Measurements from ENCODE around the gene JUN.

JUN gene

DNA sequence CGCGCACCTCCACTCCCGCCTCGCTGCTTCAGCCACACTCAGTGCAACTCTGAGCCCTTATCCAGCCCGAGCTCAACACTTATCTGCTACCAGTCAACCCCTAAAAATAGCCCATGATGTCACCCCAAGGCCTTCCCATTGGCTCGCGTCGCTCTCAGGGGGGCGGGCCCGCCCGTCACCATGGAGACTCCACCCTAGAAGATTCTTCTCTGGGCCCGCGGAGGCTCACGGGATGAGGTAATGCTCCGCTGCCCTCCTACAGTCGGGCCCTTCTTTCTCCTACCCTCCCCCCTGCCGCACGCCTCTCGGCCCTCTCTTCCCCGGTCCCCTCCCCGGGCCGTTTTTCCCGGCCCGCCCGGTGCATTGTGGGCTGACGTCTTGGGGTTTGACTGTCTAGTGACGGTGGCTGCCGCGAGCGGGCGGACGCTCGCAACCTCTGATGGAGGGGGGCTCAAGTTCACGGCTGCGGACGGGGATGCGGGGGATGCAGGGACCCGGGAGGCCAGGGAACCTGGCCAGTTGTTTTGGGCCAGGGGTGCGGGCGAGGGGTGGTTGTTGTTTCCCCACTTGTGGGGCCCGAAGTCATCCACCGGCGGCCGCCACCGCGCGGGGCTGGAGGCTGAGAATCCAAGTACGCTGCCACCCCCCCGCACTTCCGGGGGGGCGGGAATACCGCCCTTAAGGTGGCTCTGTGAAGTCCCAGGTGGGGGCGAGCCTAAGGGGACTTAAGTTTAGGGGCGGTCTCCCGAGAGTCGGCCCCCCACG lies at the start of gene JUN:
Gene JUN (minus strand): TSS at position 55 of the 765 bp plus-strand sequence. CDS start 977 bp downstream, outside the sequence.
- H3K27ac ChIP-seq = peak within 1 kb of the TSS; percentile 96

DNA sequence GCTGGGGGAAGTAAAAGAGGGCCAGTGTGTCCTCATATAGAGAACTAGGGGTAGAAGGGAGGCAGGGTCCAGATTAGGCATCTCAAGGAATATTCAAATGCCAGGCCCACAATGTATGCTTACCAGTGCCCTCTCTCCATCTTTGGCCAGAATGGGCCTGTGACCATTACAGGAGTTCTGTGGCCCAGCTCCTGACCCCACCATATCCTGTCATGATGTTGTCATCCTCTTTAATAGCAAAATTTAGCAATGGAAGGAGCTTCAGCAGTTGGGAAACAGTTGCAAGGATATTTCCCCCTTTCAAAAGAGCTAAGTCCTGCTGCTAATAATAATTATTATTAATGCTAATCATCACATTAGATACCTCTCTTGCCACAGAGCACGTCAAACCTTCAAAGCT lies 49.3 kb upstream of the JUN start:
- Histone ChIP-seq H3K27me3 (ENCODE audit: insufficient read depth, low read depth, severe bottlenecking) (no peaks in the 10 kb centered on the region), H3K4me3 (ENCODE audit: low read depth, low read length) (no peak overlapping the region), H3K36me3 (no peaks in the 10 kb centered on the region), H3K9me3 (ENCODE audit: severe bottlenecking) (no peaks in the 10 kb centered on the region), H3K27ac (no peak overlapping the region)
- DNase-seq = no peak
- TF ChIP-seq, protein P1, sequence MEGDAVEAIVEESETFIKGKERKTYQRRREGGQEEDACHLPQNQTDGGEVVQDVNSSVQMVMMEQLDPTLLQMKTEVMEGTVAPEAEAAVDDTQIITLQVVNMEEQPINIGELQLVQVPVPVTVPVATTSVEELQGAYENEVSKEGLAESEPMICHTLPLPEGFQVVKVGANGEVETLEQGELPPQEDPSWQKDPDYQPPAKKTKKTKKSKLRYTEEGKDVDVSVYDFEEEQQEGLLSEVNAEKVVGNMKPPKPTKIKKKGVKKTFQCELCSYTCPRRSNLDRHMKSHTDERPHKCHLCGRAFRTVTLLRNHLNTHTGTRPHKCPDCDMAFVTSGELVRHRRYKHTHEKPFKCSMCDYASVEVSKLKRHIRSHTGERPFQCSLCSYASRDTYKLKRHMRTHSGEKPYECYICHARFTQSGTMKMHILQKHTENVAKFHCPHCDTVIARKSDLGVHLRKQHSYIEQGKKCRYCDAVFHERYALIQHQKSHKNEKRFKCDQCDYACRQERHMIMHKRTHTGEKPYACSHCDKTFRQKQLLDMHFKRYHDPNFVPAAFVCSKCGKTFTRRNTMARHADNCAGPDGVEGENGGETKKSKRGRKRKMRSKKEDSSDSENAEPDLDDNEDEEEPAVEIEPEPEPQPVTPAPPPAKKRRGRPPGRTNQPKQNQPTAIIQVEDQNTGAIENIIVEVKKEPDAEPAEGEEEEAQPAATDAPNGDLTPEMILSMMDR (IDR thresholded peaks at IDR 0.05; ENCODE audit: low read depth, low read length) = no peak

More for the DNA sequence above, at the start of gene JUN:
- peak; percentile 99 for DNase-seq
- peak within 1 kb of the TSS; percentile 72 for H3K4me3 ChIP-seq (ENCODE audit: low read depth, low read length)
- H3K27me3 ChIP-seq (ENCODE audit: insufficient read depth, low read depth, severe bottlenecking) = no peaks in the 10 kb centered on the region
- TF ChIP-seq, protein P1 (IDR thresholded peaks at IDR 0.05; ENCODE audit: low read depth, low read length) = no peak
- H3K36me3 ChIP-seq = peaks cover 28% of the 10 kb centered on the region
- no peaks in the 10 kb centered on the region for H3K9me3 ChIP-seq (ENCODE audit: severe bottlenecking)

DNA sequence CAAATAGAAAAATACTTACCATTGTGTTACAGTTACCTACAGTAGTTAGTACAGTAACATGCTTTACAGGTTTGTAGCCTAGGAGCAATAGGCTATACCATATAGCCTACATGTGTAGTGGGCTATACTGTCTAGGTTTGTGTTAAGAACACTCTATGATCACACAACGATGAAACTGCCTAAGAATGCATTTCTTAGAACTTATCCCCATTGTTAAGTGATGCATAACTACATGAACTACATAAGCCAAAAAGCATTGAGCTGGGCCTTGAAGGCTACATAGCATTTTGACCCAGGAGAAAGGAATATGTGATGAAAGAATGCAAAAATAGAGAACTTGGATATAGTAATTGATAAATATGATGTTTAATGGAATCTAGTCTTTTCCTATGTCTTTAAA lies 46.4 kb upstream of the JUN start:
- TF ChIP-seq, protein P1 (IDR thresholded peaks at IDR 0.05; ENCODE audit: low read depth, low read length) = no peak
- no peak overlapping the region for H3K4me3 ChIP-seq (ENCODE audit: low read depth, low read length)
- peaks cover 4% of the 10 kb centered on the region for H3K9me3 ChIP-seq (ENCODE audit: severe bottlenecking)
- H3K27me3 ChIP-seq (ENCODE audit: insufficient read depth, low read depth, severe bottlenecking) = no peaks in the 10 kb centered on the region
- H3K36me3 ChIP-seq = no peaks in the 10 kb centered on the region
- DNase-seq = no peak
- no peak overlapping the region for H3K27ac ChIP-seq

DNA sequence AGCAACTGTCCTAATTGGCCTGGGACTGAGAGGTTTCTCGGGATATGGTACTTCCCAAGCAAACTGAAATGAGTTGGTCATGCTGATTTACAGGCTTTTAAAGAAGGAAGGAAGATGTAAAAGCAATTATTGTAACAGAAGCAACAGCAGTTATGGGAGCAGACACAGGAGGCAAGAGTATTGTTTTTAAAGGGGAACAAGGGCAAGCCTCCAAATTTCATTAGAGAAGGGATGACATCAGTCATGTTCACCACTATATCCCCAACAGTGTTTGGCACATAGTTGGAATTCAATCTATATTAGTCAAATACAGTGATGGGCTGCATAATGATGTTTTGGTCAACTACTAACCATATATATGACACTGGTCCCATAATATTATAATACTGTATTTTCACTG lies 46.0 kb upstream of the JUN start:
- no peak for DNase-seq
- TF ChIP-seq, protein P1 (IDR thresholded peaks at IDR 0.05; ENCODE audit: low read depth, low read length) = no peak
- no peaks in the 10 kb centered on the region for H3K36me3 ChIP-seq
- H3K9me3 ChIP-seq (ENCODE audit: severe bottlenecking) = peaks cover 4% of the 10 kb centered on the region
- no peak overlapping the region for H3K27ac ChIP-seq
- H3K4me3 ChIP-seq (ENCODE audit: low read depth, low read length) = no peak overlapping the region
- no peaks in the 10 kb centered on the region for H3K27me3 ChIP-seq (ENCODE audit: insufficient read depth, low read depth, severe bottlenecking)

DNA sequence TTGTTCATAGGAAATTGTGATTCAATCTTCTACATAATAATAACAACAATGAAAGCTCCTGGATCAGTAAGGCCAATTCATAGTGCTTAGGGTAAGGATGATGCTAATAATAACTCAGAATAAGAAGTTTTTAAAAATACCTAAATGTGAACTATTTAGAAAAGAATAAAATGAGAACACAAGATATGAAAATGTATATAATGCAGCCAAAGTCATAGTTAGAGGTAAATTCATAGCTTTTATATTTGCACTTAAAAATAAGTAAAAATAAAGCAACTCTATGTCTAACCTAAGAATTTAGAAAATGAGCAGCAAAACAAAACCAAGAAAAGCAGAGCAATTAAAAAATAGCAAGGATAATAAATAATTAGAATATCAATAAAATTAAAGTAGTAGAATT lies 43.5 kb upstream of the JUN start:
- H3K27me3 ChIP-seq (ENCODE audit: insufficient read depth, low read depth, severe bottlenecking) = no peaks in the 10 kb centered on the region
- TF ChIP-seq, protein P1 (IDR thresholded peaks at IDR 0.05; ENCODE audit: low read depth, low read length) = no peak
- H3K36me3 ChIP-seq = no peaks in the 10 kb centered on the region
- no peak overlapping the region for H3K4me3 ChIP-seq (ENCODE audit: low read depth, low read length)
- H3K27ac ChIP-seq = no peak overlapping the region
- DNase-seq = no peak
- peaks cover 4% of the 10 kb centered on the region for H3K9me3 ChIP-seq (ENCODE audit: severe bottlenecking)

All from WERI-Rb-1 (cell line).